Heart left ventricle (tissue), 13 donors: ENCODE measurements around the gene EVA1A.

Source experiments
- CTCF ChIP-seq, 12 donors: fragments of 200-600 bp; sonication (generic) in 4 of 12; IDR thresholded peaks; one replicate each; pipeline versions ENCODE4 v1.5.0 to v1.8.0; 2018 to 2022; ENCODE audit warnings: antibody characterized with exemption in 12 of 12, mild to moderate bottlenecking in 5 of 12
- POLR2A ChIP-seq, 2 donors: fragments of 450-650 bp; IDR thresholded peaks; one replicate each; pipeline ENCODE4 v1.6.1; 2017; ENCODE audit warnings: antibody characterized with exemption in 2 of 2, mild to moderate bottlenecking in 2 of 2, moderate library complexity in 2 of 2
- donor health status: ischemic (EF 13 %, LVEDD 7.1; RV severe dilation, severe dysfunction).
- donor health status: DM: no; HTN: yes; CAD: no.
- donor health status: DM: no; HTN: no; CAD: no.
- donor health status: ischemic (EF 25% LVEDD 6.9; RV normal size, moderate dysfunction).
- donor health status: ischemic (EF 25% LVEDD 5.7; RV mildly dilated, moderate dysfunction).
- donor health status: ischemic (EF 35%, LVEDD 5.7; RV mildly dilated, moderate dysfunction).
- donor health status: nonischemic (EF 11% LVEDD 7.7; RV severe dilation, severe dysfunction).
- donor health status: DM: yes; HTN: yes; CAD: no.
- donor health status: PGD.
- donor health status: ischemic (EF 29% LVEDD 5.4; RV normal size, mild dysfunction).
- donor health status: nonischemic (EF 23%, LVEDD 6.1; RV moderate dilation, normal function).

DNA sequence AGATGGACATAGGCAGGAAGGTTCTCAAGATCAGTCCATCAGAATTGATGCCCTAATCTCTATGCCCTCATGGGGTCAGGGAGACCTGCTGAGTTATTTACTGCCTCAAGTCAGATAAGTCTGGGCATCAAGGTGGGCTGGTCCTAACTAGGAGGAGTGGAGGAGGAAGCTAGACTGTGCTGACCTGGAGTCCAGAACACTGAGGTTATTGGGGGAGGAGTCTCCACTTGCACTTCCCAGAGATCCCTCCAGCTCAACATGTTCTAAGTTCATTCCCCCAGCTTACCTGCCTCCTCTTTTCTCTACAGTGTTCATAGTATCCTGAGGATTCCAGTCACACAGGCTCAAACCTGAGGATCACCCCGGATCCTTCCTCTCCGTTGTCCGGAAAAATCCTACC is 19.3 kb downstream of the EVA1A start:
- no peak for TF ChIP-seq CTCF (IDR thresholded peaks at IDR 0.05)
- TF ChIP-seq POLR2A (IDR thresholded peaks at IDR 0.05) = no peak
